HEK293 (cell line): Measurements from ENCODE around the gene PARD3.

ENCODE experiments used
- ATF2 ChIP-seq: fragments of 450-650 bp; formaldehyde crosslinking; IDR thresholded peaks from 2 replicates; pipeline ENCODE4 v1.5.1; 2016; ENCODE audit warnings: missing biosample characterization, missing genetic modification characterization, low read depth
- CTCF ChIP-seq: fragments of 450-650 bp; formaldehyde crosslinking; IDR thresholded peaks from 2 replicates; pipeline ENCODE4 v1.5.1; 2016; ENCODE audit warnings: missing biosample characterization, missing genetic modification characterization
- GLIS2 ChIP-seq: fragments of 450-650 bp; formaldehyde crosslinking; IDR thresholded peaks from 2 replicates; pipeline ENCODE4 v1.5.1; 2016; ENCODE audit warnings: missing biosample characterization, missing genetic modification characterization
- SP2 ChIP-seq: fragments of 450-650 bp; formaldehyde crosslinking; IDR thresholded peaks from 2 replicates; pipeline ENCODE4 v1.5.1; 2016; ENCODE audit warnings: missing biosample characterization, missing genetic modification characterization
- ZBTB49 ChIP-seq: fragments of 450-650 bp; formaldehyde crosslinking; IDR thresholded peaks from 2 replicates; pipeline ENCODE4 v1.5.1; 2016; ENCODE audit warnings: missing biosample characterization, missing genetic modification characterization, low read depth
- ZNF274 ChIP-seq, 2 experiments: fragments of 200-500 bp in 1 of 2; fragments of 450-650 bp in 1 of 2; sonication (Bioruptor generic) in 1 of 2; formaldehyde crosslinking in 1 of 2; IDR thresholded peaks; 2 replicates each; pipeline versions ENCODE4 v1.5.1 to v1.6.1; 2014 to 2016; ENCODE audit warnings: borderline replicate concordance in 1 of 2, inconsistent platforms in 1 of 2, low read length in 1 of 2, missing biosample characterization in 1 of 2, missing genetic modification characterization in 1 of 2
- ZNF391 ChIP-seq: fragments of 450-650 bp; formaldehyde crosslinking; IDR thresholded peaks from 2 replicates; pipeline ENCODE4 v1.5.1; 2016; ENCODE audit warnings: low read depth, missing biosample characterization, missing genetic modification characterization, borderline replicate concordance
- ZNF549 ChIP-seq: fragments of 450-650 bp; IDR thresholded peaks from 2 replicates; pipeline ENCODE4 v1.5.1; 2018; ENCODE audit warnings: missing biosample characterization, missing genetic modification characterization, mild to moderate bottlenecking, inconsistent platforms, moderate library complexity
- ZNF645 ChIP-seq: fragments of 450-650 bp; formaldehyde crosslinking; IDR thresholded peaks from 2 replicates; pipeline ENCODE4; 2016; ENCODE audit warnings: missing biosample characterization, missing genetic modification characterization
- ZNF76 ChIP-seq: fragments of 450-650 bp; formaldehyde crosslinking; IDR thresholded peaks from 2 replicates; pipeline ENCODE4; 2016; ENCODE audit warnings: low read depth, missing biosample characterization, missing genetic modification characterization, borderline replicate concordance

GRCh38 chr10:34719746-34720145 is 95.3 kb downstream of the PARD3 start:
- TF ChIP-seq ZNF645 (no peak), CTCF (tag by site-specific recombination) (no peak), ZNF549 (tag by site-specific recombination) (no peak), ZNF391 (tag by site-specific recombination) (no peak), SP2 (tag by site-specific recombination) (no peak), ZNF274 (IDR thresholded peaks at IDR 0.05; ENCODE audit: low read length) (no peak), ZNF274 (tag by site-specific recombination; IDR thresholded peaks at IDR 0.05; ENCODE audit: borderline replicate concordance) (no peak), ATF2 (tag by site-specific recombination) (no peak), ZBTB49 (tag by site-specific recombination) (no peak), GLIS2 (tag by site-specific recombination) (no peak), ZNF76 (tag by site-specific recombination) (no peak)
